GDM1 (cell line): ENCODE results near the gene KLK3.
"Not testable (repeated sequence)": the region's sequence is repeated elsewhere in the genome, so short reads cannot be mapped to it uniquely, and the experiment has no call there.

Experiments
- DNase-seq: peaks from one replicate; lab custom pipeline; 2025; lab: John Stamatoyannopoulos, UW

Gene KLK3

GRCh38 chr19:50854636-50855410 is at the start of gene KLK3:
Gene KLK3 (plus strand): TSS chr19:50854915. CDS start chr19:50854956, 41 bp downstream.
- no peak for DNase-seq

GRCh38 chr19:50808856-50809255 is 45.9 kb upstream of the KLK3 start:
- DNase-seq: no peak

- not testable (repeated sequence) for DNase-seq
Measured at GRCh38 chr19:50811622-50812238, 43.0 kb upstream of the KLK3 start.

- no peak for DNase-seq
Measured at GRCh38 chr19:50812474-50812873, 42.2 kb upstream of the KLK3 start.

DNA sequence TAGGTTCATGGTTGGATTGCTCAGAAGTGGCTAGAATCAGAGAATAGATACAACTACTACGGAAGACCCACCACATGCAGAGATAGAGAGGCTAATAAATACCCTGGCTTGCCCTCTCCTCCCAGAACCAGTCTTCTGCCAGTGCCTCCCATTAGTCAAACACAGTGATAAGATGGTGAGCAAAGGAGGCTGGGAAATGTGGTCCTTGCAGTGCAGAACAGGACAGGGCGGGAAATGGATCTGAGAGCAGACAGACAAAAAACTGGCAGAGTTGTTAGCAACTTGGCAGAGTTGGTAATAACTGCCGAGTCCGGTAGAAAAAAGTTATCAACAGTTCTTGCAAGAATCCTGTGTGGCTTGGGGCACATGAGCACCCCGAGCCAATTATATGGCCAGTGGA is 39.8 kb upstream of the KLK3 start:
- DNase-seq: no peak

GRCh38 chr19:50815439-50815838 is 39.3 kb upstream of the KLK3 start:
- no peak for DNase-seq

DNA sequence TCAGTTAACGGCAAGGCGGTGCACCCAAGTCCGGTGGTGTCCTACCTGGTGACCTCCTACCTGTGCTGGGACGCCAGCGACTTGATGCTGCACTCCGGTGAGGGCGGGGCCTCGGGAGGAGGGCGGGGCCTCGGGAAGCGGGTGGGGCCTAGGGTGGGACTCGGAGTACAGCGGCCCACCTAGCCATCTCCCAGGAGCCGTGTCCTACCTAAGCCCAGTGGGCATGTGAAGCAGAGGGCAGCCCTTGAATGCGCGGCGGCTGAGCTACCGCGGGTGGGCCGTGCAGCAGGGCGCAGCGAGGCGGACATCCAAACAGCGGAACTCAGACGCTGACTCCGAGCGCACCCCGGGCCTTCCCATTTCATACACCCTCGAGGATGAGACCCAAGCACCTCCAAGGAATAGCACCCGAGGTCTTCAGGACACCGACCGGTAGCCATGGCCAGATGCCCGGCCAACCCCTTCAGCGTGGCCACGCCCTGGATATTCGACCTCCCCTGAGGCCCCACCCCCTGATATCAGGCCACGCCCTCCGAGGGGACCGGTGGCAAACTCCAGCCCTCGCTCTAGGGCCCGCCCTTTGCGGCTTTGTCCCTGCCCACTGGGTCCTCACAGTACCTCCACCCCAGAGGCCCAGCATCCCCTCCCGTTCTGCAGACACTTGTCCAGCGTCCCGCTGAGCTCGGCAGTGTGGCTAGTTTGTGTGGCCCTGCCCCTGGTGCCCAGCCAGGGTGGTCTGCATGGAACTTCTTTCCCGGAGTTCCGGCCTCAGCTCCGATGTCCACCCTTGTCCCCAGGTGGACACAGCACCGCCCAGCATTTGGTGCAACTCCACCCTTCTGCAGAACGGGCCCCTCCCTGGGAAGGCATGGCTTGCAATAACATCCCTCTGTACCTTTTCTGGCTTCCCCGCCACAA is 36.5 kb upstream of the KLK3 start:
- DNase-seq: no peak

- DNase-seq: no peak
Measured at GRCh38 chr19:50818859-50819472, 35.7 kb upstream of the KLK3 start.

DNA sequence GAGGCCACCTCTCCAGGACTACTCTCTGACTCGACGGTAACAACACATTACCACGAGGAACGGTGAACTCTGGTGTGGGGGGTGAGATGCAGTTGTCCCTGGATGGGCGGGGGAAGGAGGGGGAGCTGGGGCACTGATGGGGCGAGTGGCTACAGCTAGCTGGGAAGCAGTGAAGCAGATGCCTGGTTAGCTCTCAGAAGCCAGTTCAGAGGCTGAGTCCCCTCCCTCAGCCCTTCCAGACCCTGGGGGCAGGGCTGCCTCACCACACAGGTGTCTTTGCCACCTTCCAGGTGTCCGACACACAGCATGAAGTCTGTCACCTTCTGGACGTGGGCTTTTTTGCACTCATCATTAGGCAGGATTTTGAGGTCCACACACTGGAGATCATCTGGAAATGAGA is 35.1 kb upstream of the KLK3 start:
- DNase-seq: no peak

- DNase-seq: no peak
Measured at GRCh38 chr19:50820086-50820485, 34.6 kb upstream of the KLK3 start.

GRCh38 chr19:50820549-50821247 is 34.0 kb upstream of the KLK3 start:
- DNase-seq: no peak

DNA sequence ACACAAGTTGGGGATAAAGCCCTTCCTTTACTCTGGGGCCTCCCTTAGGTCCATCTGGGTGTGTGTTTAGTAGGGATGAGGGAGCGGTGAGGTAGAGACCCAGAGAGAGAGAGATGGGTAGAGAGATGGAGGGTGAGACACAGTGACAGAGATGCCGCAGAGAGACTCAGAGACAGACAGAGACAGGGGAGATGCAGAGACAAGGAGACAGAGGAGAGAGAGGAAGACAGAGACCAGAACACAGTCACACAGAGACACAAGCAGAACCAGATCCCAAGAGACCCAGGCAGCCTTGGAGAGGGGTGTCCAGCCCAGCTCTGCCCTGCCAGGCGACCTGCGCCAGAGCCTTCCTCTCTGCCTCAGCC is 33.5 kb upstream of the KLK3 start:
- DNase-seq: no peak

DNA sequence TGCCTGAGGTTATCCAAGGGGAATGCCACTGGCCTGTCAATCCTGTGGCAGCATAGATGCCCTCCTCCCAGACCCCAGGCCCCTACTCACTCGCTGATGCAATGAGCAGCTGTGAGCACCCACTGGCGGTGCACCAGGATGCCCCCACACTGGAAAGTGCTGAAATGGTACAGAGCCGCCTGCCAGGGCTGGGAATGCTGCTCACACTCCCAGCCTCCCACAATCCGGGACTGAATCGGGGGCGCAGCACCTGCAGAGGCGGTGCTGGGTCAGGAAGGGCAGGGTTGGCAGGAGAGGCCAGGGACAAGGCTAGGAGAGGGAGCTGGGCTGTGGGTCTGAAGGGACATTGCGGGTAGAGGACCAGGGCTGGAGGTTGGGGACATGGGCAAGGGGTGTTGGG is 33.1 kb upstream of the KLK3 start:
- DNase-seq: no peak

- no peak for DNase-seq
Measured at GRCh38 chr19:50822661-50823208, 32.0 kb upstream of the KLK3 start.

GRCh38 chr19:50823389-50824042 is 31.2 kb upstream of the KLK3 start, which contains the start of gene KLK1:
Gene KLK1 (minus strand): TSS chr19:50823787. CDS start chr19:50823748, 39 bp downstream.
- DNase-seq: no peak

DNA sequence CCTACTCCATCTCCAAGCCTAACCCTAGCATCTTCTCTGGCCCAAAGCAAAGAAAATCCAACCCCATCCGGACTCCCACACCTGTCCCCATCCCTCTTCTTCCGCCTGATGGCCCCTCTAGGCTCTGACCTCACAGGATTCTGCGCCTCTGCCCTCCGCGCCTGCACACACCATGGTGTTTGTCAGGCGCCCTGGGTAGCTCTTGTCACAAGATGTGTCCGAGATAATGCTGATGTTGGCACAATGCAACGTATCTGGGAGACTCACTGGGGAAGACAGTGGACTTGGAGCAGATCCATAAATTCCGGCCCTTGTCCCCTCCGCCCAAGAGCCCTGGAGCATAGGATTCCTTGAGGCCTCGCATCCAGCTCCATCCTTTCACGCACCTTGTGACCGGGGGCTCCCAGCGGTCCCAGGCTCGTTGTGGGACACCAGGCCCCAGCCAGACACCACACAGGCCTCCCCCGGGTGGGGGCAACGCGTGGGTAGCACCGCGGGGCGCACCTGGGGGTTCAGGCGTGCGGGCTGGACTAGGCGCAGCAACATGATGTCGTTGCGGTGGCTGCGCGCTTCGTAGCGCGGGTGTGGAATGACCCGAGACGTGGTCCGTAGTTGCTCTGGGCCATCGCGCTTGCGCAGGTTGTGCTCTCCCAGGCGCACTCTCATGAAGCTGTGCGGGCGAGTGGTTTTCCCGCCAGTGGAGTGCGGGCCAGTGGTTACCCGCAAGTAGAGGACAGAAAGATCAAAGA is 28.0 kb upstream of the KLK3 start:
- DNase-seq: no peak

DNA sequence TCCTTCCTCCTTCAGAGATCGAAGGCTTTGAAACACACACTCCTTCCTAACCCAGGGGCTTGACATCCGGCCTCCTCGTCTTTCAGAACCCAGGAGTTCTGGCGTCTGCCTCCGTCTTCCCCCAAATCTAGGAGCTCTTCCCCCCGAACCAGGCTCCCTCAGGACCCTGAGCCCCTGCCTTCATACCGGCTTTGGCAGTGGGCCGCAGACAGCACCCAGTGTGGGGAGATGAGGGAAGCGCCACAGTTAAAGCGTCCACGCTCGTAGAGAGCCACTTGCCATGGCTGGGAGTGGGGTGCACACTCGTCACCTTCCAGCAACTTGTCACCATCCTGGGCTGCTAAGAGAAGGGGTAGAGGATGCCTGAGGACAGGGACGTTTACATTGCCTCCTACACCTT is 27.2 kb upstream of the KLK3 start:
- no peak for DNase-seq

DNA sequence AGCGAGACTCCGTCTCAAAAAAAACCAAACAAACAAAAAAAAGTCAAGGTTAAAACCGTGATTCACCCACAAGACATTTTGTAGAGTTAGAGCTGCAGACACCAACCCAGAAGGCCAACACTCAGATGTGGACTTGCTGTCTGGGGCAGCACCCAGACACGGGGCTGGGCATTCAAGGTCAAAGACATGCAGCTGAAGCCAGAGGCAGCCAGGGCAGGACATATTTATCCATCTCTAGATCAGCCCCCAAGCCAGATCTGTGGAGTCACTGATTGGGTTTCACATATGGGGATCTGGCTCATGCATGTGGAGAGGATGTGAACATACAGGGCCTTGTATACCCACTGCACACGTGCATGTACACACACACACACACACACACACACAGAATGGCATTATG is 24.9 kb upstream of the KLK3 start:
- no peak for DNase-seq

DNA sequence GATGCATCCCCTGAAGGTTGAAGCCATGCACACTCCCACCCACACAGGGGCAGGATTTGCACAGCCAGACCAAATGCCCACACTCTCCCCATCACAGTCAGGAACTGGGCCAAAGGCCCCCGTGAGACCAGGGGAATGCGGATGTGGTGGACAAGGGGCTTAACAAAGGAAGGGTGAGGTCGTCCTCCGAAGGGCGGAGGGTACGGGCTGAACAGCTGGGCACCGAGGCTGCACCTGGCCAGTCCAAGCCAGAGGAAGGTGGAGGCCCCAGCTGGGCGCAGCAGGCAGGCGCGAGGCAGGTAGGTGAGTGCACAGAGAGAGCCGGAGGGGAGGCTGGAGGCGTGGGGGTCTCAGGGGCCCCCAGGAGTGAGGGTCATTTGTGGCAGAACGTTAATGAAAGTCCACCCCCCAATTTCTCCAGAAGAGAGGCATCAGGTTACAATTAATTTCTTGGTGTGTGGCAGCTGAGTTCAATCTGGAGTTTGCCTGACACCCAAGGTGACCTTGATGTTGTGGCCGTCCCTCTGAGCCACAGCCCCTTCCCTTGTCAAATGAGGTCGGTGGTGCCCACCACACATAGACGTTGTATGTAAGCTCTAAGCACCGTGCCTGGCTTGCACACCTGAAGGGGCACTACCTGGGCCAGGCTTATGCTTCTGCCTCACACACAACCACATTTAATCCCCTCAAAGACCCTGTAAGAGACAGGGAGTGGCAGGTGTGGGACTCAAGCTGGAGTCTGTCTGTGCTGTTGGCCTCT is 24.3 kb upstream of the KLK3 start:
- no peak for DNase-seq
